ENCODE data around the gene CERS2.

DNA sequence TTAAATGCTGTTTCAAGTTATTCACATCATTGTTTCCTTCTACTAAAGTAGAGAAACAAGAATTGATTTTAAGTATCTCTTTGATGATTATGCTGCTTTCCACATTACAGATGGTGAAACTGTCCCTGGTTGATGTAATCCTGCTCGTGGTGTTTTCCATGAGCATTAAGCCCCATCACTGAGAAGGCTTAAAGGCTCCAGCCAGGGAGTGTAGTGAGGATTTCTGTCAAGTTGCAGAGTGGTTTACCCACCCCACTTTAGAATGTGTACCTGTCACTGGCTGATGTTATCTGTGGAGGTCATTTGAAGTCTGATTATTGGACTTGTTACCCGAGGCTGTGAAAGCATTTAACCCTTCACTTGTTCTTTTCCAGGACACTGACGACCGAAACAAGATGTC is 12.9 kb downstream of the CERS2 start:
- TF ChIP-seq, protein P1, sequence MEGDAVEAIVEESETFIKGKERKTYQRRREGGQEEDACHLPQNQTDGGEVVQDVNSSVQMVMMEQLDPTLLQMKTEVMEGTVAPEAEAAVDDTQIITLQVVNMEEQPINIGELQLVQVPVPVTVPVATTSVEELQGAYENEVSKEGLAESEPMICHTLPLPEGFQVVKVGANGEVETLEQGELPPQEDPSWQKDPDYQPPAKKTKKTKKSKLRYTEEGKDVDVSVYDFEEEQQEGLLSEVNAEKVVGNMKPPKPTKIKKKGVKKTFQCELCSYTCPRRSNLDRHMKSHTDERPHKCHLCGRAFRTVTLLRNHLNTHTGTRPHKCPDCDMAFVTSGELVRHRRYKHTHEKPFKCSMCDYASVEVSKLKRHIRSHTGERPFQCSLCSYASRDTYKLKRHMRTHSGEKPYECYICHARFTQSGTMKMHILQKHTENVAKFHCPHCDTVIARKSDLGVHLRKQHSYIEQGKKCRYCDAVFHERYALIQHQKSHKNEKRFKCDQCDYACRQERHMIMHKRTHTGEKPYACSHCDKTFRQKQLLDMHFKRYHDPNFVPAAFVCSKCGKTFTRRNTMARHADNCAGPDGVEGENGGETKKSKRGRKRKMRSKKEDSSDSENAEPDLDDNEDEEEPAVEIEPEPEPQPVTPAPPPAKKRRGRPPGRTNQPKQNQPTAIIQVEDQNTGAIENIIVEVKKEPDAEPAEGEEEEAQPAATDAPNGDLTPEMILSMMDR (conservative IDR thresholded peaks at IDR 0.05; ENCODE audit: low read length), result no peak
- TF ChIP-seq EZH2phosphoT487 (IDR thresholded peaks at IDR 0.05; ENCODE audit: borderline replicate concordance, low read depth, low read length), result no peak
